ENCODE results near the gene TPO. TPM values are rescaled to one million over a fixed set of nuclear protein-coding genes. Genes with fewer than 3 reads are reported as not detected.

TPO gene
- total RNA-seq, 1 donor from 2014 or later, result not detected

- DNase-seq (ENCODE audit: low read depth) (peak; percentile 21), FAIRE-seq (peak; percentile 64)
- no peaks in the 10 kb centered on the region for H3K27me3 ChIP-seq (ENCODE audit: control insufficient read depth, insufficient read depth, low read length)
- H3K36me3 ChIP-seq (ENCODE audit: control insufficient read depth, insufficient read depth, low read length), result no peaks in the 10 kb centered on the region
- no peak overlapping the region for H3K4me3 ChIP-seq (ENCODE audit: low read depth, low read length)
- TF ChIP-seq CTCF (IDR thresholded peaks at IDR 0.05; ENCODE audit: insufficient read depth, low read length, severe bottlenecking), result no peak
These were observed 42.2 kb downstream of the TPO start for GRCh38 chr2:1455466-1455865.

- no peak overlapping the region for H3K4me3 ChIP-seq (ENCODE audit: low read depth, low read length)
- FAIRE-seq, result no peak
- H3K27me3 ChIP-seq (ENCODE audit: control insufficient read depth, insufficient read depth, low read length), result no peaks in the 10 kb centered on the region
- no peak for TF ChIP-seq CTCF (IDR thresholded peaks at IDR 0.05; ENCODE audit: insufficient read depth, low read length, severe bottlenecking)
- no peak for DNase-seq (ENCODE audit: low read depth)
- H3K36me3 ChIP-seq (ENCODE audit: control insufficient read depth, insufficient read depth, low read length), result no peaks in the 10 kb centered on the region
These were observed 45.2 kb downstream of the TPO start for GRCh38 chr2:1458432-1458831.

GRCh38 chr2:1459727-1460126, 46.5 kb downstream of the TPO start:
- no peaks in the 10 kb centered on the region for H3K27me3 ChIP-seq (ENCODE audit: control insufficient read depth, insufficient read depth, low read length)
- no peak for TF ChIP-seq CTCF (IDR thresholded peaks at IDR 0.05; ENCODE audit: insufficient read depth, low read length, severe bottlenecking)
- no peaks in the 10 kb centered on the region for H3K36me3 ChIP-seq (ENCODE audit: control insufficient read depth, insufficient read depth, low read length)
- DNase-seq (ENCODE audit: low read depth) (no peak), FAIRE-seq (no peak)
- no peak overlapping the region for H3K4me3 ChIP-seq (ENCODE audit: low read depth, low read length)

- FAIRE-seq (no peak), DNase-seq (ENCODE audit: low read depth) (no peak)
- H3K36me3 ChIP-seq (ENCODE audit: control insufficient read depth, insufficient read depth, low read length), result no peaks in the 10 kb centered on the region
- no peaks in the 10 kb centered on the region for H3K27me3 ChIP-seq (ENCODE audit: control insufficient read depth, insufficient read depth, low read length)
- no peak overlapping the region for H3K4me3 ChIP-seq (ENCODE audit: low read depth, low read length)
- TF ChIP-seq CTCF (IDR thresholded peaks at IDR 0.05; ENCODE audit: insufficient read depth, low read length, severe bottlenecking), result no peak
These were observed 47.7 kb downstream of the TPO start for GRCh38 chr2:1460851-1461418.

GRCh38 chr2:1461507-1462390, 48.5 kb downstream of the TPO start:
- H3K4me3 ChIP-seq (ENCODE audit: low read depth, low read length), result no peak overlapping the region
- no peaks in the 10 kb centered on the region for H3K36me3 ChIP-seq (ENCODE audit: control insufficient read depth, insufficient read depth, low read length)
- DNase-seq (ENCODE audit: low read depth) (no peak), FAIRE-seq (no peak)
- no peak for TF ChIP-seq CTCF (IDR thresholded peaks at IDR 0.05; ENCODE audit: insufficient read depth, low read length, severe bottlenecking)
- H3K27me3 ChIP-seq (ENCODE audit: control insufficient read depth, insufficient read depth, low read length), result no peaks in the 10 kb centered on the region

Measured in bronchial epithelial cell (primary cell).